ENCODE results near the gene NUP210.
"Not testable (repeated sequence)": the region's sequence is repeated elsewhere in the genome, so short reads cannot be mapped to it uniquely, and the experiment has no call there.

Gene NUP210

DNA sequence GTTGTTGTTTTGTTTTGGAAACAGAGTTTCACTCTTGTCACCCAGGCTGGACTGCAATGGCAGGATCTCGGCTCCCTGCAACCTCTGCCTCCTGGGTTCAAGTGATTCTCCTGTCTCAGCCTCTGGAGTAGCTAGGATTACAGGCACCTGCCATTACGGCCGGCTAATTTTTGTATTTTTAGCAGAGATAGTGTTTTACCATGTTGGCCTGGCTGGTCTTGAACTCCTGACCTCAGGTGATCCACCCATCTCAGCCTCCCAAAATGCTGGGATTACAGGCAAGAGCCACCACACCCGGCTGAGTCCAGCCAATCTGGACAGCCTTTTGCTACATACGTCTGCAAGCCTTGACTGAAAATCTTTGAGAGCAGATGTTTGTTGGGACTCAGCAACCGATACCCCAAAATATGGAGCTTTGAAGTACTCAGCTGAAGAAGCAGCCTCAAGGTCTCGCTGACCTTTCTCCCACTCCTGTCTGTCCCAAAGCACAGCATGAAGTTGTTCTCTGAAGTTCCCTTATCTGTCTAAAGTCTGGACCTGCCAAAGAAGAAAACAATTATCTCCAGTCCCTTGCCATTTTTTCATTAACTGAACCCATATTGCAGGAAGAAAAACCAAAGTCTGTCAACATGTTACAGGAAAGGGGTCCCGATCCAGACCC lies 9.6 kb upstream of the NUP210 start:
- H3K4me1 ChIP-seq (ENCODE audit: control insufficient read depth, insufficient read depth, low read length), result peaks cover 2% of the 10 kb centered on the region; the same call in 1 of the 2 replicates
- no peak overlapping the region for H3K4me3 ChIP-seq (ENCODE audit: low read length)
- no peaks in the 10 kb centered on the region for H3K27me3 ChIP-seq (ENCODE audit: control insufficient read depth, insufficient read depth, low read length)
- no peak overlapping the region for H3K27ac ChIP-seq (ENCODE audit: low read length)
- no peaks in the 10 kb centered on the region for H3K9me3 ChIP-seq (ENCODE audit: control insufficient read depth, insufficient read depth, low read length)
- no peak for DNase-seq (ENCODE audit: low read depth, low spot score)
- no peaks in the 10 kb centered on the region for H3K36me3 ChIP-seq (ENCODE audit: control insufficient read depth, insufficient read depth, low read length)
- no CpG with 5 or more reads among the region's 8 CpGs for WGBS (ENCODE audit: insufficient coverage, insufficient read length)

DNA sequence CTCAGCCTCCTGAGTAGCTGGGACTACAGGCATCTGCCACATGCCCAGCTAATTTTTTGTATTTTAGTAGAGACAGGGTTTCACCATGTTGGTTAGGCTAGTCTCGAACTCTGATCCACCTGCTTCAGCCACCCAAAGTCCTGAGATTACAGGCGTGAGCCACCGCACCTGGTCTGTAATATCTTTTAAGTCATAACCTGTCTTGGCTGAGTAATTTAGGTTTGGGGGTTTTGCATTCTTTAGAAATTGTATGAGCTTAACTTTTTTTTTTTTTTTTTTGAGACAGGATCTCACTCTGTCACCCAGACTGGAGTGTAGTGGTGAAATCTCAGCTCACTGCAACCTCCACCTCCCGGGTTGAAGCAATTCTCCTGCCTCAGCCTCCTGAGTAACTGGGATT lies 8.6 kb upstream of the NUP210 start:
- H3K27ac ChIP-seq (ENCODE audit: low read length); H3K27me3 ChIP-seq (ENCODE audit: control insufficient read depth, insufficient read depth, low read length); H3K4me1 ChIP-seq (ENCODE audit: control insufficient read depth, insufficient read depth, low read length); DNase-seq (ENCODE audit: low read depth, low spot score); H3K4me3 ChIP-seq (ENCODE audit: low read length); H3K36me3 ChIP-seq (ENCODE audit: control insufficient read depth, insufficient read depth, low read length); H3K9me3 ChIP-seq (ENCODE audit: control insufficient read depth, insufficient read depth, low read length): not testable (repeated sequence)
- no CpG with 5 or more reads among the region's 4 CpGs for WGBS (ENCODE audit: insufficient coverage, insufficient read length)

DNA sequence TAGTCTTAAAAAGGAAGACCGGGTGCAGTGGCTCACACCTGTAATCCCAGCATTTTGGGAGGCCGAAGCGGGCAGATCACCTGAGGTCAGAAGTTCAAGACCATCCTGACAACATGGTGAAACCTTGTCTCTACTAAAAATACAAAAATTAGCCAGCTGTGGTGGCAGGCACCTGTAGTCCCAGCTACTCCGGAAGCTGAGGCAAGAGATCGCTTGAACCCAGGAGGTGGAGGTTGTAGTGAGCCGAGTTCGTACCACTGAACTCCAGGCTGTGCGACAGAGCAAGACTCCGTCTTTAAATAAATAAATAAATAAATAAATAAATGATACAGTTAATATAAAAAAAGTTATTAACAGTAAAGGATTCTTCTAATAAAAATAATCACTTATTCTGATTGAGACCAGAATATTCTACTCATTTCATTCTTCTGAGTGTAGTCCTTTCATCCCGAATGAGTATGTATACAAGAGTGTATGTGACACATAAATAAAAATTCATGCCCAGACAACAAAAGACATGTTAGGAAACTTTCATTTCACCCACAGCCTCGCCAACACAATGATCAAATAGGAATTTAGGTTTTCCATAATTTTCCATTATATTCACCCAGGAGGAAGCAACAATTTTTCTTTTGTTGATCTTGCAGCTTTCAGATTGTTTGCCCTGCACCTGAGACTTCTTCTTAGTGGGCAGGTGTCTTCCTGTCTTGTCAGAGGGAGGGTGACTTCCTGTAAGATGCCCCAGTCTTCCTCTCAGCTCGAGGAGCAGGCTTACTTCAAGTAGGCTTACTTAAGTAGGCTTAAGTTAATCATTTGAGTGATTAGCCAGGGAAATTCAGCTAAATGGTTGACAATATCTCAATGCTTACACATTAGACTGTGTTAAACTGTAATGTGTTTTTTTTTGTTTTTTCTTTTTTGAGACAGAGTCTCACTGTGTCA lies 7.8 kb upstream of the NUP210 start:
- Histone ChIP-seq H3K27me3 (ENCODE audit: control insufficient read depth, insufficient read depth, low read length) (no peaks in the 10 kb centered on the region), H3K36me3 (ENCODE audit: control insufficient read depth, insufficient read depth, low read length) (no peaks in the 10 kb centered on the region), H3K27ac (ENCODE audit: low read length) (no peak overlapping the region), H3K9me3 (ENCODE audit: control insufficient read depth, insufficient read depth, low read length) (no peaks in the 10 kb centered on the region), H3K4me3 (ENCODE audit: low read length) (no peak overlapping the region), H3K4me1 (ENCODE audit: control insufficient read depth, insufficient read depth, low read length) (no peaks in the 10 kb centered on the region)
- WGBS (ENCODE audit: insufficient coverage, insufficient read length), result no CpG with 5 or more reads among the region's 12 CpGs
- DNase-seq (ENCODE audit: low read depth, low spot score), result no peak

DNA sequence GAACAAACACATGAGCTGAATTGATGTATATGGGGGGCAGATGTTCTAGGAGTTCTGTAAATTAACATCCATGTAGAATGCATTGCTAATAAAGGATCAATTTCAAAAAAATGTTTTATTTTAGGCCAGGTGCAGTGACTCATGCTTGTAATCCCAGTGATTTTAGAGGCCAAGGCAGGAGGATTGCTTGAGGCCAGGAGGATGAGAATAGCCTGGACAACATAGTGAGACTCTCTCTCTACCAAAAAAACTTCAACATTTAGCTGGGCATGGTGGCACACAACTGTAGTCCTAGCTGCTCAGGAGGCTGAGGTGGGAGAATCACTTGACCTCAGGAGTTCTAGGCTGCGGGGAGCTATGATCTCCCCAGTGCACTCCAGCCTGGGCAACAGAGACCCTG lies 6.5 kb upstream of the NUP210 start:
- no peaks in the 10 kb centered on the region for H3K36me3 ChIP-seq (ENCODE audit: control insufficient read depth, insufficient read depth, low read length)
- DNase-seq (ENCODE audit: low read depth, low spot score), result no peak
- H3K4me3 ChIP-seq (ENCODE audit: low read length), result no peak overlapping the region
- H3K27ac ChIP-seq (ENCODE audit: low read length), result no peak overlapping the region
- no CpG with 5 or more reads among the region's 1 CpG for WGBS (ENCODE audit: insufficient coverage, insufficient read length)
- H3K4me1 ChIP-seq (ENCODE audit: control insufficient read depth, insufficient read depth, low read length), result no peaks in the 10 kb centered on the region
- no peaks in the 10 kb centered on the region for H3K27me3 ChIP-seq (ENCODE audit: control insufficient read depth, insufficient read depth, low read length)
- H3K9me3 ChIP-seq (ENCODE audit: control insufficient read depth, insufficient read depth, low read length), result no peaks in the 10 kb centered on the region

DNA sequence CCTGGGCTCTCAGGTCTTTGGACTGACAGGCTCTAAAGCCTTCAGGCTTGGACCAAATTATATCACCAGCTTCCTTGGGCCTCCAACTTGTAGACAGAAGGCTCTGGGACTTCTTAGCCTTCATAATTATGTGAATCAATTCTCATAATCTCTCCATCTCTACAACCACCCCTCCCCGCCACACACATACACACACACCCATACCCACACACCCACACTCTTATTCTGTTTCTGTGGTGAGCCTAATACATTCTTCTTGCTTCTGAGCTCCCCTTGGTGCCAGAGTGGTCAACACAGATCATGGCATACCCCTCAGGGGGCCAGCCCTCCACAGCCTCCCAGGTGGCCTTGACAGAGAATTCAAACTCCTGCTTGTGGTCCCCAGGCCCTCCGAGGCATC lies 5.6 kb upstream of the NUP210 start:
- no peak overlapping the region for H3K4me3 ChIP-seq (ENCODE audit: low read length)
- WGBS (ENCODE audit: insufficient coverage, insufficient read length), result no CpG with 5 or more reads among the region's 2 CpGs
- DNase-seq (ENCODE audit: low read depth, low spot score), result no peak
- peaks cover 3% of the 10 kb centered on the region; the same call in 1 of the 2 replicates for H3K4me1 ChIP-seq (ENCODE audit: control insufficient read depth, insufficient read depth, low read length)
- no peak overlapping the region for H3K27ac ChIP-seq (ENCODE audit: low read length)
- H3K9me3 ChIP-seq (ENCODE audit: control insufficient read depth, insufficient read depth, low read length), result no peaks in the 10 kb centered on the region
- no peaks in the 10 kb centered on the region for H3K36me3 ChIP-seq (ENCODE audit: control insufficient read depth, insufficient read depth, low read length)
- H3K27me3 ChIP-seq (ENCODE audit: control insufficient read depth, insufficient read depth, low read length), result no peaks in the 10 kb centered on the region

DNA sequence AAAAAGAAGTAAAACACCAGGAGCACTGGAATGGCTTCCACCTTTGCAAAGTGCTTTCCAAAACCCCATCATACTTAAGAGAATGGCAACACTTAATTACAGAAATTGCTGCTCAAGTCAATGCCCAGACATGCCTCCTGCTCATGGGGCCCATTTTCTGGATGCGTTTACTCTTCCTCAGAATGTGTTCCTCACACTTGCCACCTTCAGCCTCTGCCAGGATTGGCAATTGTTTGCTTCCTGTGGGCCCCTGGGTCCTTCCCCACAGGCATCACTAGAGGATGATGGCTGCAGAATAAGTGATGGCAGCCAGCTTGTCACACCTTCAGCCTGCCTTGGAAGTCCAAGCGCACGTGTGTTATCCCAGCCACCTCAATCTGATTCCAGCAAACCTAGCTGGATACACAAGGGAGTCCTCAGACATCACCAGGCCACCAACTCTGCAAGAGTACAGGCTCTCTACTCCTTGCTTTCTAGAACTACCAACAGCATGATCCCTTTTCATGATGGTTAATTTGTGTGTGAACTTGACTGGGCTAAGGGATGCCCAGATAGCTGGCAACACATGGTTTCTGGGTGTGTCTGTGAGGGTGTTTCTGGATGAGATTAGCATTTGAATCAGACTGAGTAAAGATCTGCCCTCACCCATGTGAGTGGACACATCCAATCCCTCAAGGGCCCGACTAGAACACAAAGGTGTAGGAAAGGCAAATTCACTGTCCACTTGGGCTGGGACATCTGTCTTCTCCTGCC lies 4.9 kb upstream of the NUP210 start:
- H3K9me3 ChIP-seq (ENCODE audit: control insufficient read depth, insufficient read depth, low read length), result no peaks in the 10 kb centered on the region
- WGBS (ENCODE audit: insufficient coverage, insufficient read length), result no CpG with 5 or more reads among the region's 4 CpGs
- no peak overlapping the region for H3K27ac ChIP-seq (ENCODE audit: low read length)
- peaks cover 3% of the 10 kb centered on the region; the same call in 1 of the 2 replicates for H3K4me1 ChIP-seq (ENCODE audit: control insufficient read depth, insufficient read depth, low read length)
- no peaks in the 10 kb centered on the region for H3K27me3 ChIP-seq (ENCODE audit: control insufficient read depth, insufficient read depth, low read length)
- H3K36me3 ChIP-seq (ENCODE audit: control insufficient read depth, insufficient read depth, low read length), result no peaks in the 10 kb centered on the region
- DNase-seq (ENCODE audit: low read depth, low spot score), result no peak
- no peak overlapping the region for H3K4me3 ChIP-seq (ENCODE audit: low read length)

DNA sequence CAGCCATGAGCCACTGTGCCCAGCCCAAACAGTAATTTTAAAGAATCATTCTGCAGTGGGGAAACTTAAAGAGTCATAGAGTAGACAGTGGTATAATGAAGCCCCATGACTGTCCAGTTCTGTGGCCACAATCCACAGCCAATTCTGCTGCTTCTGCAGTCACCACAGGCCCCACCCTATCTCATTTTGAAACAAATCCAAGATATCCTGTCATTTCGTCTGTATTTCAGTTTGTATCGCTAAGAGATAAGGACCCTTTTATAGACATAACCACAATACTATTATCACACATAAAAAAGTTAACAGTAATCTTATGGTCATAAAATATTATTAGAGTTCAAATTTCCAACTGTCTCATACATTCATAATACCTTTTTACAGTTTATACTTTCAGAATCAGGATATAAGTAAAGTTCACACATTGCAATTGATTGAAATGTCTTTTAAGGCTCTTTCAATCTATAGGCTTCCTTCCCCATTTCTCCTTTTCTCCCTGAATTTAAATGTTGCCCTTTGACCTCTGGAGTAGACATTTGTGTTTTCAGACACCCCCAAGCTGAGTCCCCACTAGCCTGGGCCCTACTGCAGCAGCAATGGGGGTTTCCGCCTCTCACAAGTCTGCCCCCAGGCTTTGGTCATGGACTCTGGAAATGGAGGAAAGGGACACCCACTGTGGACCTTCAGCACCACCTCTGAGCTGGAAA lies 4.2 kb upstream of the NUP210 start:
- Histone ChIP-seq H3K4me3 (ENCODE audit: low read length) (no peak overlapping the region), H3K4me1 (ENCODE audit: control insufficient read depth, insufficient read depth, low read length) (peaks cover 3% of the 10 kb centered on the region; the same call in 1 of the 2 replicates), H3K36me3 (ENCODE audit: control insufficient read depth, insufficient read depth, low read length) (no peaks in the 10 kb centered on the region), H3K9me3 (ENCODE audit: control insufficient read depth, insufficient read depth, low read length) (no peaks in the 10 kb centered on the region), H3K27ac (ENCODE audit: low read length) (no peak overlapping the region), H3K27me3 (ENCODE audit: control insufficient read depth, insufficient read depth, low read length) (no peaks in the 10 kb centered on the region)
- WGBS (ENCODE audit: insufficient coverage, insufficient read length), result no CpG with 5 or more reads among the region's 3 CpGs
- DNase-seq (ENCODE audit: low read depth, low spot score), result no peak

DNA sequence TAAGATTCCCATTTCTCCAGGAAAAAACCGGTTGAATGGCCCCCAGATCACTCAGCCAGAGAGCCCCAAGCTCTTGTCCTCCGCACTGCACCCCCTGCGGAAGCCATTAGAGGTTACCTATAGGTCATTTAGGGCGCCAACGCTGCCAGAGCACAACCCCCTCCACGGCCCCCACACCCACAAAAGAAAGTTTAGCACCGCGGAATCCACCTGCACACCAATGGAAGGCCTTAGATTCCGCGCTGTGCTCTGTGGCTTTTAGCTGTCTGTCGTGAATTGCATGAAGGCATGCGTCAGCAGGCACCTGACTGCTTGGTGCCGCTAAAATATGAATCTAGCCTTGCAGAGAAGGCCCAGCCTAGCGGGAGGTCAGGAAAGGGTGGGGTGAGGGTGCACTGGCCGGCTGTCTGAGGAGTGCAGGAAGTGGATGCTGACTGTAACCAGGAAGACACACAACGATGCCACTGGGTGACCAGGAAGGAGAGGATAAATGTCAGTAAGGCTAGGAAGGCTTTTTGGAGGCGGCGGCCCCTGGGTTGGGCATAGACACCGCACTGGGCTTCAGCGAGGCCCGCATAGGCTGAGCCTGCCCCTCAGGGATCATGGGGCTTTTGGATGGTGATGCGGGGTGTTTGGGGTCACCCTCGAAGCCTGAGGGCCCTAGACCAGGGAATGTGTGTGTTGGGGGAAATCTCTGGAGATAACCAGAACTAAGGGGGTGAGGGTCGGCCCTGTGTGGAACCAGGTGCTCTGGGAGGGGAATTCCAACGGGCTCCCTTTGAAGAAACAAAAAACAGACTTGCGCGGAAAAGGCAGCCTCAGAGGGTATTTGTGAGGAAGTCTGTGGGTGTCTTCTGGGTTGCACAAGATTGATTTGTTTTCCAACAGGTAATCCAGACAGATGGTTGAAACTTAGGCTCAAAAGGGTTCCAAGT lies 976 bp upstream of the NUP210 start:
- H3K9me3 ChIP-seq (ENCODE audit: control insufficient read depth, insufficient read depth, low read length), result no peaks in the 10 kb centered on the region
- H3K36me3 ChIP-seq (ENCODE audit: control insufficient read depth, insufficient read depth, low read length), result no peaks in the 10 kb centered on the region
- no peak overlapping the region for H3K27ac ChIP-seq (ENCODE audit: low read length)
- no peaks in the 10 kb centered on the region for H3K27me3 ChIP-seq (ENCODE audit: control insufficient read depth, insufficient read depth, low read length)
- DNase-seq (ENCODE audit: low read depth, low spot score), result no peak
- H3K4me3 ChIP-seq (ENCODE audit: low read length), result peak overlapping the region; percentile 6; the same call in 1 of the 2 replicates
- WGBS (ENCODE audit: insufficient coverage, insufficient read length), result no CpG with 5 or more reads among the region's 27 CpGs
- peaks cover 3% of the 10 kb centered on the region; the same call in 1 of the 2 replicates for H3K4me1 ChIP-seq (ENCODE audit: control insufficient read depth, insufficient read depth, low read length)

DNA sequence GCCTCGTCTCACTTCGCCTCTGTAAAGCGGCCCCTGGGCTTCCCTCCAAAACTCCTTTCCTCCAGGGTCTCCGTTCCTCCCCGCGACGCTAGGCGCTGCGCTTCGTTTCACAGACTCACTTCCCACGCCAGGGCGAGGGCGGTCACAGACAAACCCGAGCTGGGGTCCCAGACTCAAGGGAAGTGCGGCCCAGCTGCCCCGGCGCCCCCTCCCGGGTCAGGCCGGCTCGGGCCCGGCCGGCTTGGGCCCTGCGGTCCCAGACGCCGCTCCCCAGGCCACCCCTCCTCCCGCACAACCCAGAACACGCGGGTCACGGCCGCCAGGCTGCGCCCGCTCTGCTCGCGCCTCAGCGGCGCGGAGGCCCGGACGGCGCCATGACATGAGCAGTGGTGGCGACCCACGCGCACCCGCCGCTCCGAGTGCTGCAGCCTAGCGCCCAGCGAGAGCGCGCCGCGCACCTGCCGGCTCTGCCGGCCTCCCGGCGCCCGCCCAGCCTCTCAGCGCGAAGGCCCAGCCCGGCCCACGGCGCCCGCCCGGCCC lies 547 bp downstream of the NUP210 start:
- Histone ChIP-seq H3K27ac (ENCODE audit: low read length) (no peak overlapping the region), H3K36me3 (ENCODE audit: control insufficient read depth, insufficient read depth, low read length) (no peaks in the 10 kb centered on the region), H3K4me3 (ENCODE audit: low read length) (peak overlapping the region; percentile 99), H3K9me3 (ENCODE audit: control insufficient read depth, insufficient read depth, low read length) (no peaks in the 10 kb centered on the region), H3K4me1 (ENCODE audit: control insufficient read depth, insufficient read depth, low read length) (peaks cover 3% of the 10 kb centered on the region; the same call in 1 of the 2 replicates), H3K27me3 (ENCODE audit: control insufficient read depth, insufficient read depth, low read length) (no peaks in the 10 kb centered on the region)
- no CpG with 5 or more reads among the region's 64 CpGs for WGBS (ENCODE audit: insufficient coverage, insufficient read length)
- DNase-seq (ENCODE audit: low read depth, low spot score), result no peak

All from iPS DF 6.9 (cell line).